Endothelial cell (in vitro differentiated cells): ENCODE measurements around the gene ADAMTS2. TPM values are rescaled to one million over a fixed set of nuclear protein-coding genes. Genes with fewer than 3 reads are reported as not detected.

Experiments used
- DNase-seq: peaks from one replicate; pipeline ENCODE4 v3.0.0; 2021; ENCODE audit warnings: low spot score
- H3K27ac Mint-ChIP-seq: one replicate; pipeline ENCODE4 v1.8.0; 2021; ENCODE audit warnings: mixed read lengths, inconsistent platforms; ENCODE audit not compliant: unreplicated experiment
- H3K27me3 Mint-ChIP-seq: one replicate; pipeline ENCODE4 v1.8.0; 2021; ENCODE audit warnings: mild to moderate bottlenecking, moderate library complexity, mixed read lengths, inconsistent platforms; ENCODE audit not compliant: unreplicated experiment
- H3K36me3 Mint-ChIP-seq: one replicate; pipeline ENCODE4 v1.8.0; 2021; ENCODE audit warnings: mild to moderate bottlenecking, low read depth, mixed read lengths, inconsistent platforms; ENCODE audit not compliant: unreplicated experiment
- H3K4me1 Mint-ChIP-seq: one replicate; pipeline ENCODE4 v1.8.0; 2021; ENCODE audit warnings: mild to moderate bottlenecking, mixed read lengths, inconsistent platforms; ENCODE audit not compliant: unreplicated experiment
- H3K4me3 Mint-ChIP-seq: one replicate; pipeline ENCODE4 v1.8.0; 2021; ENCODE audit warnings: mild to moderate bottlenecking, mixed read lengths, inconsistent platforms; ENCODE audit not compliant: unreplicated experiment
- H3K9me3 Mint-ChIP-seq: one replicate; pipeline ENCODE4 v1.8.0; 2021; ENCODE audit warnings: mixed read lengths, inconsistent platforms; ENCODE audit not compliant: unreplicated experiment
- CTCF ChIP-seq: fragments of 200-600 bp; sonication (generic); IDR thresholded peaks from one replicate; pipeline ENCODE4 v1.5.0; 2021; ENCODE audit warnings: antibody characterized with exemption; ENCODE audit not compliant: unreplicated experiment
- total RNA-seq: library from RNA; stranded (reverse); fragmentation: NEBNext Ultra II Directional; extraction: Animal tissue kit (Norgen Biotek cat#: 25700); gene quantifications from one replicate; pipeline ENCODE4 v1.2.1, GENCODE V29; 2021; ENCODE audit not compliant: unreplicated experiment

Gene ADAMTS2
- total RNA-seq, 1 donor from 2014 or later, result 1.5 TPM

- DNase-seq, result no peak
These were observed 181.8 kb downstream of the ADAMTS2 start for GRCh38 chr5:179163236-179164155.

GRCh38 chr5:179162351-179163235, 182.7 kb downstream of the ADAMTS2 start:
- Mint-ChIP-seq H3K4me3 (no peak overlapping the region), H3K9me3 (peaks cover 21% of the 10 kb centered on the region), H3K27me3 (peaks cover 2% of the 10 kb centered on the region), H3K27ac (peak overlapping the region; percentile 36), H3K4me1 (no peaks in the 10 kb centered on the region), H3K36me3 (peaks cover 13% of the 10 kb centered on the region)
- TF ChIP-seq CTCF, result no peak
- DNase-seq, result no peak

More at GRCh38 chr5:179163236-179164155, 181.8 kb downstream of the ADAMTS2 start:
- peaks cover 21% of the 10 kb centered on the region for H3K9me3 Mint-ChIP-seq
- H3K36me3 Mint-ChIP-seq, result peaks cover 13% of the 10 kb centered on the region
- no peaks in the 10 kb centered on the region for H3K4me1 Mint-ChIP-seq
- TF ChIP-seq CTCF, result no peak
- peak overlapping the region; percentile 36 for H3K27ac Mint-ChIP-seq
- no peak overlapping the region for H3K4me3 Mint-ChIP-seq
- H3K27me3 Mint-ChIP-seq, result peaks cover 6% of the 10 kb centered on the region

- H3K9me3 Mint-ChIP-seq, result peaks cover 21% of the 10 kb centered on the region
- no peaks in the 10 kb centered on the region for H3K4me1 Mint-ChIP-seq
- H3K27me3 Mint-ChIP-seq, result peaks cover 2% of the 10 kb centered on the region
- no peak for DNase-seq
- no peak overlapping the region for H3K4me3 Mint-ChIP-seq
- TF ChIP-seq CTCF, result no peak
- no peak overlapping the region for H3K27ac Mint-ChIP-seq
- peaks cover 13% of the 10 kb centered on the region for H3K36me3 Mint-ChIP-seq
These were observed 183.4 kb downstream of the ADAMTS2 start for GRCh38 chr5:179161901-179162300.

- Mint-ChIP-seq H3K4me1 (no peaks in the 10 kb centered on the region), H3K27ac (no peak overlapping the region), H3K27me3 (peaks cover 2% of the 10 kb centered on the region), H3K4me3 (no peak overlapping the region), H3K36me3 (peaks cover 13% of the 10 kb centered on the region), H3K9me3 (peaks cover 21% of the 10 kb centered on the region)
- TF ChIP-seq CTCF, result no peak
- no peak for DNase-seq
These were observed 184.7 kb downstream of the ADAMTS2 start for GRCh38 chr5:179160584-179160983.
